ENCODE results near the gene TMEM198. TPM values are rescaled to one million over a fixed set of nuclear protein-coding genes. Genes with fewer than 3 reads are reported as not detected.

TMEM198 gene
- total RNA-seq, 1 donor from 2014 or later: 1.4 TPM

DNA sequence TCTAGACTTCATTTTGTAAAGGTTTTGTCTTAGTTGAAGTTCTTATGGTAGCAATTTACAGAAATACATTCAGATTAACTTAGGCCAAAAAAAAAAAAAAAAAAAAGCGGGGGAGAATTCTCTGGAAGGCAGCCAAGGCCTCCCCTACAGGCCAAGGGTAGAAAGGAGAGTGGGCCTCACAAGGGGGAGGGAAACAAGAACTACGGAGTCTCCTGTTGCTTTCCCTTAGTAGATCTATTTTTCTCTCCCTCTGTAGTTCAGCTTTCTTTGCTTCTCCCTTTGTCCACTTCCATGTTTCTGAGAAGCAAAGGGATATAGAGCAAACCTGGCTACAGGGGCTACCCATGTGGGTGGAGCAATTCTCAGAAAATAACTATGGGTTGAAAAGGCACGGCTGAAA lies 51.4 kb downstream of the TMEM198 start:
- H3K27ac ChIP-seq: no peak overlapping the region
- H3K9me3 ChIP-seq: no peaks in the 10 kb centered on the region
- intact Hi-C loops (cut with DNase I): no loop called here
- peaks cover 9% of the 10 kb centered on the region for H3K4me1 ChIP-seq
- no peaks in the 10 kb centered on the region for H3K36me3 ChIP-seq
- ATAC-seq: no peak
- no peak overlapping the region for H3K4me3 ChIP-seq
- DNase-seq: no peak
- TF ChIP-seq CTCF (IDR thresholded peaks at IDR 0.05): no peak
- no peaks in the 10 kb centered on the region for H3K27me3 ChIP-seq (ENCODE audit: low read depth)

GRCh38 chr2:219596954-219597551 lies 53.2 kb downstream of the TMEM198 start:
- Histone ChIP-seq H3K4me1 (peaks cover 9% of the 10 kb centered on the region), H3K27me3 (ENCODE audit: low read depth) (no peaks in the 10 kb centered on the region), H3K27ac (peak overlapping the region; percentile 89), H3K36me3 (peaks cover 14% of the 10 kb centered on the region), H3K9me3 (no peaks in the 10 kb centered on the region), H3K4me3 (peak overlapping the region; percentile 70)
- ATAC-seq (peak in 1 of 2 donors; percentile 10), DNase-seq (no peak)
- intact Hi-C loops (cut with DNase I): no loop called here
- no peak for TF ChIP-seq CTCF (IDR thresholded peaks at IDR 0.05)

- peak within 1 kb of the TSS; percentile 89 for H3K27ac ChIP-seq
- DNase-seq: peak; percentile 97
- intact Hi-C loops (cut with DNase I): no loop called here
Observed at GRCh38 chr2:219597552-219598307, 53.9 kb downstream of the TMEM198 start, which contains the start of gene STK11IP. TSS of gene STK11IP (plus strand) at chr2:219597857. CDS start at chr2:219598120, 263 bp downstream.

GRCh38 chr2:219598308-219599078 lies 54.7 kb downstream of the TMEM198 start:
- peaks cover 9% of the 10 kb centered on the region for H3K4me1 ChIP-seq
- ATAC-seq: no peak
- no peak for TF ChIP-seq CTCF (IDR thresholded peaks at IDR 0.05)
- H3K27ac ChIP-seq: peak overlapping the region; percentile 89
- no peaks in the 10 kb centered on the region for H3K9me3 ChIP-seq
- DNase-seq: no peak
- peaks cover 28% of the 10 kb centered on the region for H3K36me3 ChIP-seq
- H3K27me3 ChIP-seq (ENCODE audit: low read depth): no peaks in the 10 kb centered on the region
- peak overlapping the region; percentile 70 for H3K4me3 ChIP-seq
- intact Hi-C loops (cut with DNase I): no loop called here

More at GRCh38 chr2:219597552-219598307, 53.9 kb downstream of the TMEM198 start, which contains the start of gene STK11IP:
- no peaks in the 10 kb centered on the region for H3K27me3 ChIP-seq (ENCODE audit: low read depth)
- H3K9me3 ChIP-seq: no peaks in the 10 kb centered on the region
- peaks cover 9% of the 10 kb centered on the region for H3K4me1 ChIP-seq
- peak within 1 kb of the TSS; percentile 70 for H3K4me3 ChIP-seq
- peak; percentile 98 to 99 for ATAC-seq
- no peak for TF ChIP-seq CTCF (IDR thresholded peaks at IDR 0.05)
- H3K36me3 ChIP-seq: peaks cover 21% of the 10 kb centered on the region

Small RNA genes within 50 kb of the gene (microRNA-seq; reads per million reads assigned to microRNA genes)
- not detected for gene MIR3132 (ENCODE audit: borderline number of aligned reads)

Other genes starting within 250 kb of the TMEM198 start
- not detected for gene PTPRN, start 234.6 kb upstream of the TMEM198 start, total RNA-seq
- gene RESP18, start 211.3 kb upstream of the TMEM198 start, total RNA-seq: not detected
- 79.5 TPM for gene DNPEP, start 156.1 kb upstream of the TMEM198 start, total RNA-seq
- 64.5 TPM for gene DES, start 125.7 kb upstream of the TMEM198 start, total RNA-seq
- 6.5 TPM for gene SPEG, start 109.2 kb upstream of the TMEM198 start, total RNA-seq
- 29.9 TPM for gene GMPPA, start 45.1 kb upstream of the TMEM198 start, total RNA-seq
- 0.53 TPM for gene ASIC4, start 29.5 kb upstream of the TMEM198 start, total RNA-seq
- gene CHPF, start 219 bp upstream of the TMEM198 start, total RNA-seq: 23.2 TPM
- gene OBSL1, start 27.5 kb downstream of the TMEM198 start, total RNA-seq: 49.4 TPM
- gene INHA, start 28.3 kb downstream of the TMEM198 start, total RNA-seq: not detected
- 31.8 TPM for gene STK11IP, start 53.8 kb downstream of the TMEM198 start, total RNA-seq
- 1.0 TPM for gene SLC4A3, start 83.6 kb downstream of the TMEM198 start, total RNA-seq

Measured in lower lobe of right lung (tissue), 2 donors.